Heart right ventricle (tissue), 16 donors: Measurements from ENCODE around the gene GARS1. TPM values are rescaled to one million over a fixed set of nuclear protein-coding genes. Genes with fewer than 3 reads are reported as not detected.

Source experiments
- ATAC-seq, 8 donors: fragments of 200-7000 bp; cut with Tn5 transposase; one replicate each; pipeline ENCODE4 v1.9.1; 2020; ENCODE audit warnings: mild to moderate bottlenecking in 8 of 8, moderate library complexity in 8 of 8, moderate number of reproducible peaks in 1 of 8
- DNase-seq, 2 donors: peaks; one replicate each; pipeline ENCODE4 v3.0.0-alpha.2; 2020
- H3K27ac ChIP-seq, 10 donors: fragments of 200-600 bp; sonication (generic) in 2 of 10; one replicate each; pipeline versions ENCODE4 v1.5.0 to v1.8.0; 2020 to 2022; ENCODE audit warnings: mild to moderate bottlenecking in 3 of 10
- H3K27me3 ChIP-seq, 7 donors: fragments of 200-600 bp; one replicate each; pipeline ENCODE4 v1.8.0; 2021 to 2022; ENCODE audit warnings: mild to moderate bottlenecking in 2 of 7
- H3K36me3 ChIP-seq, 9 donors: fragments of 200-600 bp; sonication (generic) in 1 of 9; one replicate each; pipeline versions ENCODE4 v1.5.0 to v1.8.0; 2020 to 2022; ENCODE audit warnings: mild to moderate bottlenecking in 2 of 9
- H3K4me1 ChIP-seq, 9 donors: fragments of 200-600 bp; sonication (generic) in 1 of 9; one replicate each; pipeline versions ENCODE4 v1.5.0 to v1.8.0; 2020 to 2022; ENCODE audit warnings: mild to moderate bottlenecking in 4 of 9
- H3K4me3 ChIP-seq, 10 donors: fragments of 200-600 bp; sonication (generic) in 2 of 10; one replicate each; pipeline versions ENCODE4 v1.5.0 to v1.8.0; 2020 to 2022; ENCODE audit warnings: mild to moderate bottlenecking in 7 of 10, moderate library complexity in 2 of 10
- H3K9me3 ChIP-seq, 11 donors: fragments of 200-600 bp in 10 of 11; sonication (generic) in 2 of 11; one replicate each; pipeline versions ENCODE4 v1.5.0 to v1.8.0; 2013 to 2022; ENCODE audit warnings: mild to moderate bottlenecking in 2 of 11, control low read depth in 1 of 11, moderate library complexity in 1 of 11
- CTCF ChIP-seq, 9 donors: fragments of 200-600 bp; sonication (generic) in 2 of 9; IDR thresholded peaks; one replicate each; pipeline versions ENCODE4 v1.5.0 to v1.8.0; 2021 to 2022; ENCODE audit warnings: antibody characterized with exemption in 9 of 9, mild to moderate bottlenecking in 5 of 9, moderate library complexity in 1 of 9
- WGBS, 2 donors: extraction: QIAGEN DNeasy Blood & Tissue Kit; methylation state at CpG; one replicate each; pipeline ENCODE4 v1.1.7; 2013; ENCODE audit warnings: inconsistent platforms in 1 of 2; 5-methylcytosine and 5-hydroxymethylcytosine counted together
- intact Hi-C, 10 donors: fragments of 100-400 bp; cut with DNase I; formaldehyde crosslinking; loops; one replicate each; pipeline versions ENCODE4 v1.11.1 to v1.14.2; 2022
- polyA plus RNA-seq, 2 donors: library from polyadenylated mRNA; stranded (reverse); fragments of 200-250 nt; gene quantifications; one replicate each; pipeline ENCODE4 v1.2.3, GENCODE V29; 2013
- total RNA-seq, 10 donors: library from RNA; stranded (reverse); fragmentation: NEBNext Ultra II Directional in 3 of 10; extraction: Animal tissue kit (Norgen Biotek cat#: 25700) in 3 of 10; gene quantifications; one replicate each; pipeline versions ENCODE4 v1.2.1 to v1.2.4, GENCODE V29; 2021 to 2023
- donor health status: Arrhythmogenic right ventricular cardiomyopathy.
- donor health status: ischemic (EF 13 %, LVEDD 7.1; RV severe dilation, severe dysfunction).
- donor health status: healthy with polysubstance abuse.
- donor health status: DM: no; HTN: yes; CAD: no.
- donor health status: DM: no; HTN: no; CAD: no.
- donor health status: ischemic (EF 25% LVEDD 6.9; RV normal size, moderate dysfunction).
- donor health status: ischemic (EF 25% LVEDD 5.7; RV mildly dilated, moderate dysfunction).
- donor health status: healthy.
- donor health status: DM: yes; HTN: yes; CAD: no.
- donor health status: Ischemic cardiomyopathy.
- donor health status: ischemic (EF 35%, LVEDD 5.7; RV mildly dilated, moderate dysfunction).
- donor health status: nonischemic (EF 11% LVEDD 7.7; RV severe dilation, severe dysfunction).
- donor health status: DM: yes; HTN: yes; CAD: no.
- donor health status: PGD.
- donor health status: ischemic (EF 29% LVEDD 5.4; RV normal size, mild dysfunction).
- donor health status: nonischemic (EF 23%, LVEDD 6.1; RV moderate dilation, normal function).

The GARS1 gene
- total and polyA plus RNA-seq, 12 donors: 36.5 to 95.6 (median 41.6) TPM

GRCh38 chr7:30674876-30675275 lies 80.2 kb downstream of the GARS1 start:
- no peaks in the 10 kb centered on the region for H3K36me3 ChIP-seq
- peaks cover 0 to 39% (median 22%) of the 10 kb centered on the region in 7 donors for H3K27me3 ChIP-seq
- no peaks in the 10 kb centered on the region for H3K4me1 ChIP-seq
- 51 to 55% methylated on average over 2 of the region's 2 CpGs for WGBS, 2 donors
- TF ChIP-seq CTCF (IDR thresholded peaks at IDR 0.05): no peak
- intact Hi-C loops: no loop called here
- peaks cover 0 to 4% (median 0%) of the 10 kb centered on the region in 11 donors for H3K9me3 ChIP-seq
- DNase-seq (no peak), ATAC-seq (peak in 1 of 8 donors; percentile 45)
- no peak overlapping the region for H3K4me3 ChIP-seq
- no peak overlapping the region for H3K27ac ChIP-seq

- H3K4me3 ChIP-seq: no peak overlapping the region
- intact Hi-C loops: no loop called here
- H3K27ac ChIP-seq: no peak overlapping the region
- no peak for TF ChIP-seq CTCF (IDR thresholded peaks at IDR 0.05)
- H3K4me1 ChIP-seq: peaks cover under 1 to 22% (median 16%) of the 10 kb centered on the region in 9 donors
- DNase-seq: no peak
- H3K36me3 ChIP-seq: no peaks in the 10 kb centered on the region
- 82 to 89% methylated on average over 2 of the region's 2 CpGs for WGBS, 2 donors
- peaks cover 15 to 78% (median 61%) of the 10 kb centered on the region in 7 donors for H3K27me3 ChIP-seq
- no peak for ATAC-seq
- H3K9me3 ChIP-seq: no peaks in the 10 kb centered on the region
These were observed 84.1 kb downstream of the GARS1 start for GRCh38 chr7:30678805-30679204.

- Histone ChIP-seq H3K4me3 (no peak overlapping the region), H3K27ac (no peak overlapping the region), H3K27me3 (peaks cover 15 to 77% (median 67%) of the 10 kb centered on the region in 7 donors), H3K4me1 (peaks cover 2 to 22% (median 16%) of the 10 kb centered on the region in 9 donors), H3K36me3 (no peaks in the 10 kb centered on the region), H3K9me3 (no peaks in the 10 kb centered on the region)
- no peak for TF ChIP-seq CTCF (IDR thresholded peaks at IDR 0.05)
- DNase-seq (no peak), ATAC-seq (no peak)
- intact Hi-C loops: loop anchor here in 4 of 10 donors (5.0 to 10.0 kb wide), 3 partner anchors 58 to 65 kb away; no protein-coding TSS in a partner anchor
- 4 to 13% methylated on average over 2 of the region's 2 CpGs for WGBS, 2 donors
These were observed 85.0 kb downstream of the GARS1 start for GRCh38 chr7:30679664-30680063.

- ATAC-seq (no peak), DNase-seq (no peak)
- WGBS, 2 donors: 6 to 15% methylated on average over 16 of the region's 16 CpGs
- intact Hi-C loops: loop anchor here in 4 of 10 donors (5.0 to 10.0 kb wide), 3 partner anchors 56 to 63 kb away; no protein-coding TSS in a partner anchor
- TF ChIP-seq CTCF (IDR thresholded peaks at IDR 0.05): no peak
- H3K27ac ChIP-seq: no peak overlapping the region
- H3K4me3 ChIP-seq: peak overlapping the region; percentile 29 to 63 (median 54)
- H3K4me1 ChIP-seq: peaks cover 2 to 26% (median 16%) of the 10 kb centered on the region in 9 donors
- H3K27me3 ChIP-seq: peaks cover 15 to 81% (median 72%) of the 10 kb centered on the region in 7 donors
- no peaks in the 10 kb centered on the region for H3K36me3 ChIP-seq
- H3K9me3 ChIP-seq: no peaks in the 10 kb centered on the region
These were observed 86.7 kb downstream of the GARS1 start for GRCh38 chr7:30681331-30681797.
